Effector memory CD8-positive, alpha-beta T cell (primary cell): ENCODE measurements around the gene EIPR1.
A peak's percentile ranks its signal among the peaks of the same experiment; 100 is the strongest.
"Not testable (repeated sequence)": the region's sequence is repeated elsewhere in the genome, so short reads cannot be mapped to it uniquely, and the experiment has no call there.

Source experiments
- ATAC-seq: fragments of 150-1000 bp; cut with Tn5 transposase; replicated peaks from 2 replicates; pipeline ENCODE4 v1.10.0; 2021; ENCODE audit warnings: mild to moderate bottlenecking, moderate library complexity
- DNase-seq, 3 experiments: peaks; one replicate each; pipeline ENCODE4 v3.0.0; 2021
- H3K27ac Mint-ChIP-seq, 2 donors: one replicate each; pipeline ENCODE4 v1.8.0; 2022; ENCODE audit warnings: mild to moderate bottlenecking in 2 of 2, mixed read lengths in 2 of 2, moderate library complexity in 2 of 2
- H3K27me3 Mint-ChIP-seq, 2 donors: one replicate each; pipeline ENCODE4 v1.8.0; 2022; ENCODE audit warnings: mixed read lengths in 2 of 2
- H3K36me3 Mint-ChIP-seq: one replicate; pipeline ENCODE4 v1.8.0; 2022; ENCODE audit warnings: mild to moderate bottlenecking, moderate library complexity, mixed read lengths; ENCODE audit not compliant: insufficient read depth
- H3K4me1 Mint-ChIP-seq, 2 donors: one replicate each; pipeline ENCODE4 v1.8.0; 2022; ENCODE audit warnings: low read depth in 2 of 2, mixed read lengths in 2 of 2
- H3K4me3 Mint-ChIP-seq, 2 donors: one replicate each; pipeline ENCODE4 v1.8.0; 2022; ENCODE audit warnings: mild to moderate bottlenecking in 2 of 2, mixed read lengths in 2 of 2, moderate library complexity in 2 of 2
- H3K9me3 Mint-ChIP-seq, 2 donors: one replicate each; pipeline ENCODE4 v1.8.0; 2022; ENCODE audit warnings: mixed read lengths in 2 of 2

EIPR1 gene

DNA sequence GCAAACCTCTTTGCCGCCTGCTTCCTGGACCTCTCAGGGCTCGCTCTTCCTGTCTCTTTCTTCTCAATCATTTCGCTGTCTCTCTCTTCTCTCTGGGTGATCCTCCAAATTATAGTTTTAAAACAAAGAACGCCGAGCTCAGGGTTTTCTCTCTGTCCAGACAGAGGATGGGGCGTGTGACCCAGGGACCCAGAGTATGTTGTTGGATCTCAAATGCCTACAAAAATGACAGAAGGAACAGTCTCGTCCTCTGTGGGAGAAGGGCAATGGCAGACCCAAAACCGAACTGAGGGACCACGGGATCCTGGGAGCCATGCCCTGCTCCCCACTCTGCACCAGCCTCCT lies 88.5 kb downstream of the EIPR1 start:
- Mint-ChIP-seq H3K9me3 (peaks cover 0 to 2% of the 10 kb centered on the region in 2 donors), H3K4me3 (no peak overlapping the region), H3K4me1 (peaks cover 20 to 31% of the 10 kb centered on the region in 2 donors), H3K36me3 (no peaks in the 10 kb centered on the region), H3K27me3 (no peaks in the 10 kb centered on the region), H3K27ac (no peak overlapping the region)
- ATAC-seq (no peak), DNase-seq (no peak)

DNA sequence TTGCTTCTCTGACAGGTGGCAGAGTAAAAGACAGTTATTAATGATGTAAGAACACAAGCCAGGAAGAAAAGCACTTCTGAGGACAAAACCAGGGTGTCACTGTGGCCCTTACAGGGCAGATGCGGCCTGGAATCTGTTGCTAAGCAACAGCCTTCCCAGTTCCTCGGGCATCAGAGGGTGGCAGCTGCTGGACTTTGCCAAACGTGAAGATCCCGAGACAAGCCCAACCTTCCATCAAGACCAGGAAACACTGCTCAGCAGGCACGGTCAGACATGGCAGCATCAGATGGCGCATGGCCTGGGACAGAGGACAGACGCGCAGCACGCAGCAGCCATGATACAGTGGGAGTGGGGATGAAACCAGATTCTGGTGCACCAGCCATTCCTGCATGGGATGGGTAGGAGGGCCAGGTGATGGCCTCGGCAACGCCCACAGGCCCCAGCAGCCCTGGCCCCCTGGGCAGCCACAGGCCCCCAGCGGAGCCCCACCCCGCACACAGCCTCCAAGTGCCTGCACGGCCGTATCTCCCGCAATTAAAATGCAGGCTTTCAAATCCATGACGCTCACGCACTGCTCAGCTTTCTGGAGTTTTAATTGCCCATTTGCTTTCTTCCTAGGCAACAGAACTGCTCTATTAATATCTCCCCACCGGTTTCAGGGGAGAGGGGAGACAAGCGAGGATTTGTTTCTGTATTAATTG lies 89.0 kb downstream of the EIPR1 start:
- ATAC-seq (no peak), DNase-seq (no peak)
- Mint-ChIP-seq H3K9me3 (peaks cover 0 to 2% of the 10 kb centered on the region in 2 donors), H3K27me3 (no peaks in the 10 kb centered on the region), H3K4me3 (no peak overlapping the region), H3K27ac (no peak overlapping the region), H3K4me1 (peaks cover 20 to 31% of the 10 kb centered on the region in 2 donors), H3K36me3 (peaks cover 3% of the 10 kb centered on the region)

DNA sequence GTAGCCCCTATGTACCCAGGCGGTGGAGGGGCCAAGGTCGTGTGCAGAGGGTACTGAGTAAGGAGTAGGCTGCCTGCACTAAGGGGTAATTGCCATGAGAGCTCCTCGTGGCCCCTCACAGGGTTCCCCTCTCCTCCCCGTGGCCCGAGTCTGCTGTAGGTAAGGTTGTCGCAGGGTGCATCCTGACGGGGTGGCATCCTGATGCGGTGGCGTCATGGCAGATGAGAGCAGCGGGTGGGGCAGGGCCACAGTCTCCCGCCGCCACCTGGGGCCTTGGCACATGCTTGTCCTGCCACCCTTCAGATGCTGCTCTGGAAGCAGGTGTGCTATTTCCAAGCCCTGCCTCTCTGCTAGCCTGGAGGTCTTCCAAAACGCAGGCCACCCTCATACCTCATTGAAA lies 89.7 kb downstream of the EIPR1 start:
- Mint-ChIP-seq H3K4me3 (no peak overlapping the region), H3K27ac (peak overlapping the region in 1 of 2 donors; percentile 60), H3K27me3 (no peaks in the 10 kb centered on the region), H3K36me3 (peaks cover 4% of the 10 kb centered on the region), H3K9me3 (peaks cover 0 to 2% of the 10 kb centered on the region in 2 donors), H3K4me1 (peaks cover 20 to 34% of the 10 kb centered on the region in 2 donors)
- ATAC-seq (no peak), DNase-seq (no peak)

DNA sequence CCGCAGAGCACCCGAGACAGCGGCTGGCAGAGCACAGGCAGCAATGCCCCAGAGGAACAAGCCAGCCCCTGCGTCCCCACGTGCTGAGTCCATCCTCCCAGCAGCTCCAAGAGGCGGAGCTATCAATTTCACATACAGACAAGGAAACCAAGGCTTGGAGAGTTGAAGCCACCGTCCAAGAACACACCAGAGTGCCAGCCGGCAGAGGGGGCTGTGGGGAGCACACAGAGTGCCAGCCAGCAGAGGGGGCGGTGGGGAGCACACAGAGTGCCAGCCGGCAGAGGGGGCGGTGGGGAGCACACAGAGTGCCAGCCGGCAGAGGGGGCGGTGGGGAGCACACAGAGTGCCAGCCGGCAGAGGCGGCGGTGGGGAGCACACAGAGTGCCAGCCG lies 91.0 kb downstream of the EIPR1 start:
- Mint-ChIP-seq H3K27ac (peak overlapping the region in 1 of 2 donors; percentile 67), H3K4me1 (peaks cover 19 to 29% of the 10 kb centered on the region in 2 donors)
- not testable (repeated sequence) for H3K36me3 Mint-ChIP-seq, H3K4me3 Mint-ChIP-seq, H3K27me3 Mint-ChIP-seq, ATAC-seq, H3K9me3 Mint-ChIP-seq, DNase-seq

DNA sequence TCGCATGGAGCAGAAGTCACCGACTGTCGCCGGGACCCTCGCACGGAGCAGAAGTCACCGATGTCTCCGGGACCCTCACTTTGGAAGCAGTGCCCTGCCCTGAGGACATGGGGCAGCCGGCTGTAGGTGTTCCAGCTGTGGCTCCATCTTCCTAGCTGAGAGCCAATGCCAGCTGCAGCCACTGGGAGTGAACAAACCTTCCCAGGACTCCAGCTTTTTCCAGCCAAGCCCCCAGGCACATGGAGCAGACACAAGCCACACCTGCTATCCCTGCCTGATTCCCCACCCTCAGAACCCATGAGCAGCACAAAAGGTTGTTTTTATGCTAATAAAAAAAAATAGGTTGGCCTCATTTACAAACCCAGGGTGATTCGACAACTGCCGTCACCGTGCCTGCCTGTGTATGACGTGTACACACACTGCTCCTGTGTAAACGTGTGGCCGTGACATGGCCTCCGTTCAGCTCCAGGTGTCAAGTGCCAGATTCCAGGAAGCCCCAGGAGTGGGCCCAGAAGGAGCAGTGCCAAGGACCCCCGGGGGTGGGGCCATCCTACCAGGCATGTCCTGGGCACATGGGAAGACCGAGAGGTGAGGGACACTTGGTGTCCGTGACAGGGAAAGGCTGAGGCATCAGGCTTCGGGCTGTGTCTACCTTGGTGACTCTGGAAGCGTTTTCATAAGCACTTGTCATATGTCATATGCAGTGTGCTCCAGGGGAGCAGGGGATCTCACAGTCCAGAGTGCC lies 91.5 kb downstream of the EIPR1 start:
- H3K36me3 Mint-ChIP-seq, result peaks cover 8% of the 10 kb centered on the region

DNA sequence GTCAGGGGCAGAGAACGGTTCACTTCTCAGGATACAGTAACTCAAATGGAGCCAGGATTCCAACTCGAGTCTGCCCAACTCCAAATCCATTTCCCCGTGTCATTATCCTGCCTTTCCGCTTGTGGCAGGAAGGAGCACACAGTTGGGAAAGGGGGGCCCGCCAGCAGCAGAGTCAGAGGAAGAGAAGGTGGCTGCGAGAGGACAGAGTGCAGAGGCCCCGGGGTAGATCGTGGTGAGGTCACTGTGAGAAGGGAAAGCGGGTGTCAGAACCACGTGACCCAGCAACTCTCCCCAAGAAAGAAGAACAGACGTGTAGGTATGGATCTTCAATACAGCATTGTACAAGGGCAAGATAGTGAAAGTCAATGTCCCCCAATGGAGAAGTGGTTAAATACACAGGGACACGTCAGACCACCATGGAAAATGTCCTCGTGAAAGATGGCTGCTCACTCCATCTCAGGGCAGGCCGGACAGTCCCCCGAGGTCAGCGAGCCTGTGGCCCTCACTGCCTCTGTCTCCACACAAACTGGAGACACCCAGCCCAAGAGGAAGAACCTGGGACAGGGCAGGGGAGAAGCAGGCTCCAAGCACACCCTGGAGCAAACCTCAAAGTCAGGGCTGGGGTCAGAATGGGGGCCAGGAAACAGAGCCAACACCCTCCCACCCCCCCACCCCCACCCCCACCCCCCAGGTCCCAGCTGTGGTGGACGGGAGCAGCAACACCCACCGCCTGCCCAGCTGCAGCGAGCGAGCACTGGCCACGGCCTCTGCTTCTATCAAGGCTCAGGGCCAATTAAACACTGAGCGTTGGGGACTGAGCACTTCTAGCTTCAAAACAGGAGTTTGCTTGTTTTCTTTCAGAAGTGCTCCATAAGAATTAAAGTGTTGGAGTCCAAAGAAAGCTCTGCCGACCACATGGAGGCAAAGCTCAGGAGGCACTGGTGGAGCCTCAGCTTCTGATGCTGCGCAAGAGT lies 92.7 kb downstream of the EIPR1 start:
- DNase-seq (no peak), ATAC-seq (no peak)

More for the DNA sequence above, 91.5 kb downstream of the EIPR1 start:
- no peak for ATAC-seq
- peaks cover 0 to 2% of the 10 kb centered on the region in 2 donors for H3K9me3 Mint-ChIP-seq
- H3K4me1 Mint-ChIP-seq, result peaks cover 19 to 29% of the 10 kb centered on the region in 2 donors
- peak overlapping the region in 1 of 2 donors; percentile 67 for H3K27ac Mint-ChIP-seq
- DNase-seq, result no peak
- no peak overlapping the region for H3K4me3 Mint-ChIP-seq
- no peaks in the 10 kb centered on the region for H3K27me3 Mint-ChIP-seq

DNA sequence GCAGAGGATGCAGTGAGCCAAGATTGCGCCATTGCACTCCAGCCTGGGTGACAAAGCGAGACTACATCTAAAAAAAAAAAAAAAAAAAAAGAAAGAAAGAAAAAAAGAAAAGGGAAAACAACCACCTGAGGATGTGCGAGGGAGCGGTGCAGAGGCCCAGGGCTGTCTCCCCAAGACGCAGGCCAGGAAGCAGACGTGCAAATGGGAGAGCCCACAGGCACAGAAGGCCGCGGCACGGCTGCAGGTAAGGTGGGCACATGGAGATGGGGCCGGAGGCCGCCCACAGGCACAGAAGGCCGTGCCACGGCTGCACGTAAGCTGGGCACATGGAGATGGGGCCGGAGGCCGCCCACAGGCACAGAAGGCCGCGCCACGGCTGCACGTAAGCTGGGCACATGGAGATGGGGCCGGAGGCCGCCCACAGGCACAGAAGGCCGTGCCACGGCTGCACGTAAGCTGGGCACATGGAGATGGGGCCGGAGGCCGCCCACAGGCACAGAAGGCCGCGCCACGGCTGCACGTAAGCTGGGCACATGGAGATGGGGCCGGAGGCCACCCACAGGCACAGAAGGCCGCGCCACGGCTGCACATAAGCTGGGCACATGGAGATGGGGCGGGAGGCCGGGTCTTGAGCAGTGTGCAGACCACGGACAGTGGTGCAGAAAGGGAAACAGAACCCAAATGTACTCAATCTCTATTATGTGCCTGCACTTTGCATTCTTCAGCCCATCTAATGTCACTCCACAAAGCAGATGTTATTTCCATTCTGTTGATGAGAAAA lies 93.6 kb downstream of the EIPR1 start:
- H3K9me3 Mint-ChIP-seq, DNase-seq, ATAC-seq, H3K27me3 Mint-ChIP-seq, H3K27ac Mint-ChIP-seq, H3K36me3 Mint-ChIP-seq, H3K4me3 Mint-ChIP-seq: not testable (repeated sequence)
- peaks cover 17 to 22% of the 10 kb centered on the region in 2 donors for H3K4me1 Mint-ChIP-seq

More for the DNA sequence above, 92.7 kb downstream of the EIPR1 start:
- Mint-ChIP-seq H3K36me3 (peaks cover 8% of the 10 kb centered on the region), H3K4me1 (peaks cover 21 to 29% of the 10 kb centered on the region in 2 donors), H3K27ac (no peak overlapping the region), H3K9me3 (peaks cover 0 to 2% of the 10 kb centered on the region in 2 donors), H3K27me3 (no peaks in the 10 kb centered on the region), H3K4me3 (no peak overlapping the region)

DNA sequence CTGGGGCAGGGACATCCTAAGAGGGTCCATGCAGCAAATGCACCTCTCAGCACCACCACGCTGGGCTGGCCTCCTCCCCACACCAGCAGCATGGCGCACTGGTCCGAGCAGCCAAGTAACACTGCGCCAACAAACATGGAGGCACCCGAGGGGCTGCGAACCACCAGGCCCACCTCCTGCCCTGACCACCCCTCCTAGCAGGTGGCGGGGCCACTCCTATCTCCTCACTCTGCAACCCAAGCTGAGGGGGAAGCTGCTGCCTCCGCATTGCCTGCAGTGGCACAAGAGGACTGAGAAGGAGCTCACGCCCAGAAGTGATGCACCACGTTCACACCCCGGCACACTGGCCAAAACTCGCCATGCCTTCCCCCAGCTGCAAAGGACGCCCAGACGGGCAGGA lies 94.4 kb downstream of the EIPR1 start:
- Mint-ChIP-seq H3K27ac (peak overlapping the region in 1 of 2 donors; percentile 72), H3K4me1 (peaks cover 23 to 25% of the 10 kb centered on the region in 2 donors), H3K4me3 (no peak overlapping the region), H3K36me3 (peaks cover 8% of the 10 kb centered on the region), H3K9me3 (peaks cover 0 to 2% of the 10 kb centered on the region in 2 donors), H3K27me3 (no peaks in the 10 kb centered on the region)
- no peak for DNase-seq
- no peak for ATAC-seq

DNA sequence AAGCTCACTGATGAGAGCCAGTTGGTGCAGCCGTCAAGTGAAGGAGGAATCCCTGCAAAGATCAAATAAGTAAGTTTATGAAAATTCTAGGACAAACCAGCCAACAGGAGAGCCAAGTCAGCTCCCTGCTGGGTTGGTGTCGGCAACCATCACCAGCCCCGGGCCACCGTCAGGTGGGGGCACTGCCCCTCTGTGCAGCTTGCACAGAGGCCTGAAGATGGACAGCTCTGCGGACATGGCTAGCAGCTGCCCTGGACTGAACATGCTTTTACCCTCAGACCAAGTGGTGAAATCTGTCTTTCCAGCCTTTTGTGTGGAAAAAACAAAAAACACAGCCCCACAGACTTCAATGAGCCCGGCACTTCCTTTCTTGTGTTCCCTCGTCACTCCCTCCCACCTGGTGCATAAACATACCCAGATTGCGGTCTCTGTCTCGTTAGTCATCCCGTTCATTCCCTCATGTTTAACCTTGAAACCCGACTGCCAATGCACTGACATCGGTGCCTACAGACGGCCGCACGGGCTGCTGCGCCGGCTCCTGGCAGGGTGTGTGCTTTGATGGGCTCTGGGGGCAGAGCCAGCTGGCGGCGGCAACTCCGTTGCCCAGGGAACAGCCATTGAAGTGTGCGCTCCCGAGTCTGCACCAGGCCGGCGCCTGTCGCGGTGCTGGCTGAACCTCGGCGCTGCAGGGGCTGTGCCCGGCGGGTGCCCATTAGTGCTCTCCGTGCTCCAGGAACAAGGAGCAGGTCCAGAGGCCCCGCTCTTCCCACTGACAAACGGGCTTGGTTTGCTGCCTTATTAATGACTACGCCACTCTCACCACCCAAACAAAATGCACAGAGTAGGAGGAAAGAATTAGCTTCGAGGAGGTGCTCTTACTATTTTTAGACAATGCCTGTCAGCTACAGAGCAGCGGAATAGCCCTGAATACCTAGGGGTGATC lies 95.3 kb downstream of the EIPR1 start:
- Mint-ChIP-seq H3K4me3 (no peak overlapping the region), H3K36me3 (peaks cover 8% of the 10 kb centered on the region), H3K9me3 (peaks cover 0 to 2% of the 10 kb centered on the region in 2 donors), H3K27me3 (no peaks in the 10 kb centered on the region), H3K4me1 (peaks cover 23 to 27% of the 10 kb centered on the region in 2 donors), H3K27ac (peak overlapping the region in 1 of 2 donors; percentile 72)
- no peak for ATAC-seq
- DNase-seq, result no peak

DNA sequence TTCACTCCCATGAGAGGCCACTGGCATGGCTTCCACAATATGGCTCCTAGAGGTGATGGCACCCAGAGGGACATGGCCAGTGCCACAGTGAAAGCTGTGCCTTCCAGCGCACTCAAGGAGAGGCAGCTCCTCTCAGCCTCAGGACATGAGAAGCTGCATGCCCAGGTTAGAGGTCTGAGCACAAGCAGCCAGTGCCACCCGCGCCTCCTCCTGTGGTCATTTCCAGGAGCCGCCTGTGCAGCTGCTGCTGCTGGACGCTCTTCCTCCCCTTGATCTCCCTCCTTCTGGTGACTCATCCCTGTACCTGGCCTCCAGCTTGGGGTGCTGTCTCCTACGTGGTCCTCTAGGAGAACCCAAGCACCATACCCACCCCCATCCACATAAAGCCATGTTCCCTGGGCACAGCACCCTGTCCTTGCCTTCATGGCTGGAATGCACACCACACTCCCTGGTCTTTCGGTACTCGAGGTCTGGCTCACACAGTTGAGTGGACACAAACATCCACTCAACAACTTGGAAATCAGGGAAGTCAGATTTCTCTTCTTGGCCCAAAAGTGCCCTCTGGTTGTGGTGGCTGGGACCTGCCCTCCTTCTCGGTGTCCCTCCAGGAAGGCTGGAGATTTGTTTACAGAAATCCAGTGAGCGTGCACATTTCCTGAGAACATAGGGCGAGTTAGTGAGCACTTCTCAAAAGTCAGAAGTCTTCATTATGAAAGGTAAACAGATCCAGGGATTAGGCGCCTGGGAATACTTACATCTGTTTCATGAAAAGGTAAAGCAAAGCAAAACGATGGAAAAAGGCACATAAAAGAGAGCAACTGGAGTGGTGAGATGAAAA lies 96.7 kb downstream of the EIPR1 start:
- Mint-ChIP-seq H3K27me3 (no peaks in the 10 kb centered on the region), H3K9me3 (no peaks in the 10 kb centered on the region), H3K36me3 (peaks cover 8% of the 10 kb centered on the region), H3K4me1 (peaks cover 18 to 23% of the 10 kb centered on the region in 2 donors), H3K27ac (peak overlapping the region in 1 of 2 donors; percentile 46), H3K4me3 (no peak overlapping the region)
- DNase-seq, result no peak
- no peak for ATAC-seq

DNA sequence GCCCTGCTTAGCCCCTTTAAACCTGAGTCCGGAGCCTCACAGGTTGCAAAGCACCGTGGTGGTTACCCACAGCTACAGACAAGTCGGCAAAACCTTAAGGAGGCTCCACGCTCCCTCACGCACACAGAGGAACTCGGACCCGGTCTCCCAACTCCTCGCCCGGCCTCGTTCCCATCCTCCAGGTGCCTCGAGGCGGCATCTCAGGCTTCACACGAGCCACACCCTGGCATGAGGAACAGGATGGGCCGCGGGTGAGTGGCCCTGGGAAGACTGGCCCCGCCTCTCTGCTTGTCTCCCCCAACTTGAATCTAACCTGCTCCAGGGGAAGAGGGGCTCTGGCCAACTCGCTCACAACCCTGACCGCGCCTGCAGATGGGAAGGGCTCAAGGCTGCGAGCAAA lies 97.4 kb downstream of the EIPR1 start:
- ATAC-seq, result no peak
- no peaks in the 10 kb centered on the region for H3K27me3 Mint-ChIP-seq

More for the DNA sequence above, 97.4 kb downstream of the EIPR1 start:
- peaks cover 8% of the 10 kb centered on the region for H3K36me3 Mint-ChIP-seq
- H3K4me1 Mint-ChIP-seq, result peaks cover 18 to 23% of the 10 kb centered on the region in 2 donors
- no peak for DNase-seq
- H3K27ac Mint-ChIP-seq, result peak overlapping the region in 1 of 2 donors; percentile 46
- no peaks in the 10 kb centered on the region for H3K9me3 Mint-ChIP-seq
- H3K4me3 Mint-ChIP-seq, result no peak overlapping the region
